Ascending aorta (tissue), 2 donors: ENCODE data around the gene SH3RF1. TPM values are rescaled to one million over a fixed set of nuclear protein-coding genes. Genes with fewer than 3 reads are reported as not detected.

Experiments
- DNase-seq, 2 donors: peaks; one replicate each; pipeline ENCODE4 v3.0.0-alpha.2; 2019; ENCODE audit warnings: low spot score in 2 of 2
- H3K27ac ChIP-seq, 2 donors: fragments of 200-600 bp; sonication (generic); one replicate each; pipeline ENCODE4 v1.5.1; 2016 to 2017; ENCODE audit warnings: mild to moderate bottlenecking in 1 of 2
- H3K27me3 ChIP-seq: fragments of 200-600 bp; sonication (generic); one replicate; pipeline ENCODE4 v1.5.1; 2017
- H3K36me3 ChIP-seq, 2 donors: fragments of 200-600 bp; sonication (generic); one replicate each; pipeline ENCODE4 v1.5.1; 2016
- H3K4me1 ChIP-seq, 2 donors: fragments of 200-600 bp; sonication (generic); one replicate each; pipeline ENCODE4 v1.5.1; 2016 to 2017; ENCODE audit warnings: mild to moderate bottlenecking in 1 of 2
- H3K4me3 ChIP-seq, 2 donors: fragments of 200-600 bp; sonication (generic); one replicate each; pipeline ENCODE4 v1.5.1; 2016 to 2017; ENCODE audit warnings: mild to moderate bottlenecking in 1 of 2
- H3K9me3 ChIP-seq, 2 donors: fragments of 200-600 bp; sonication (generic); one replicate each; pipeline ENCODE4 v1.5.1; 2016
- CTCF ChIP-seq, 3 experiments: fragments of 200-600 bp in 2 of 3; fragments of 450-650 bp in 1 of 3; sonication (generic) in 2 of 3; IDR thresholded peaks; one replicate each; pipeline ENCODE4 v1.5.1; 2016 to 2019; ENCODE audit warnings: antibody characterized with exemption in 3 of 3, mild to moderate bottlenecking in 1 of 3, moderate library complexity in 1 of 3
- intact Hi-C: fragments of 100-400 bp; cut with DNase I; formaldehyde crosslinking; loops from one replicate; pipeline ENCODE4 v1.15.1; 2023
- total RNA-seq: library from RNA; depleted of rRNA; stranded (reverse); fragments of >200 nt; gene quantifications from one replicate; pipeline ENCODE4 v1.1.0, GENCODE V29; 2016

Gene SH3RF1
- total RNA-seq, 1 donor from 2014 or later = 27.6 TPM

GRCh38 chr4:169090484-169091215 lies 180.1 kb downstream of the SH3RF1 start:
- peaks cover 0 to 9% of the 10 kb centered on the region in 2 donors for H3K9me3 ChIP-seq
- no peaks in the 10 kb centered on the region for H3K4me1 ChIP-seq
- intact Hi-C loops = no loop called here
- no peak overlapping the region for H3K4me3 ChIP-seq
- peaks cover 0 to 6% of the 10 kb centered on the region in 2 donors for H3K36me3 ChIP-seq
- DNase-seq = no peak
- H3K27me3 ChIP-seq = no peaks in the 10 kb centered on the region
- H3K27ac ChIP-seq = no peak overlapping the region
- no peak for TF ChIP-seq CTCF (IDR thresholded peaks at IDR 0.05)

- Histone ChIP-seq H3K4me1 (no peaks in the 10 kb centered on the region), H3K27me3 (no peaks in the 10 kb centered on the region), H3K4me3 (no peak overlapping the region), H3K9me3 (peaks cover 0 to 9% of the 10 kb centered on the region in 2 donors), H3K36me3 (no peaks in the 10 kb centered on the region), H3K27ac (no peak overlapping the region)
- no peak for TF ChIP-seq CTCF (IDR thresholded peaks at IDR 0.05)
- no peak for DNase-seq
- intact Hi-C loops = no loop called here
Observed at GRCh38 chr4:169089004-169089403, 181.8 kb downstream of the SH3RF1 start.

GRCh38 chr4:169084954-169085353 lies 185.8 kb downstream of the SH3RF1 start:
- peaks cover 0 to 5% of the 10 kb centered on the region in 2 donors for H3K4me1 ChIP-seq
- no peak overlapping the region for H3K4me3 ChIP-seq
- H3K36me3 ChIP-seq = no peaks in the 10 kb centered on the region
- H3K9me3 ChIP-seq = no peaks in the 10 kb centered on the region
- H3K27me3 ChIP-seq = no peaks in the 10 kb centered on the region
- intact Hi-C loops = no loop called here
- no peak for DNase-seq
- H3K27ac ChIP-seq = no peak overlapping the region
- TF ChIP-seq CTCF (IDR thresholded peaks at IDR 0.05) = no peak

- TF ChIP-seq CTCF (IDR thresholded peaks at IDR 0.05) = no peak
- peak overlapping the region in 1 of 2 donors; percentile 62 for H3K27ac ChIP-seq
- no peak overlapping the region for H3K4me3 ChIP-seq
- peaks cover 0 to 5% of the 10 kb centered on the region in 2 donors for H3K4me1 ChIP-seq
- DNase-seq = no peak
- intact Hi-C loops = no loop called here
- no peaks in the 10 kb centered on the region for H3K9me3 ChIP-seq
- no peaks in the 10 kb centered on the region for H3K27me3 ChIP-seq
- H3K36me3 ChIP-seq = no peaks in the 10 kb centered on the region
Observed at GRCh38 chr4:169080981-169081380, 189.8 kb downstream of the SH3RF1 start.

- DNase-seq = no peak
- TF ChIP-seq CTCF (IDR thresholded peaks at IDR 0.05) = no peak
- H3K27ac ChIP-seq = peak overlapping the region; percentile 20 to 62
- H3K4me3 ChIP-seq = peak overlapping the region in 1 of 2 donors; percentile 21
- H3K36me3 ChIP-seq = no peaks in the 10 kb centered on the region
- H3K9me3 ChIP-seq = no peaks in the 10 kb centered on the region
- peaks cover 0 to 5% of the 10 kb centered on the region in 2 donors for H3K4me1 ChIP-seq
- no peaks in the 10 kb centered on the region for H3K27me3 ChIP-seq
- intact Hi-C loops = no loop called here
Observed at GRCh38 chr4:169079942-169080827, 190.6 kb downstream of the SH3RF1 start.
